Stimulated activated CD4-positive, alpha-beta T cell treated with anti-CD3 and anti-CD28 coated beads, Interleukin-2, amount 100 ng/mL, for 4 hours (primary cell): ENCODE measurements around the gene HAAO.

Experiments
- DNase-seq: peaks from one replicate; pipeline ENCODE4 v3.0.0-alpha.2; 2020; ENCODE audit warnings: low read depth

The HAAO gene

GRCh38 chr2:42792087-42792582 is 248 bp downstream of the HAAO start:
- DNase-seq = no peak

GRCh38 chr2:42791606-42792005 is 777 bp downstream of the HAAO start:
- no peak for DNase-seq

GRCh38 chr2:42789751-42790150 is 2.6 kb downstream of the HAAO start:
- no peak for DNase-seq

- no peak for DNase-seq
Measured at GRCh38 chr2:42788882-42789281, 3.5 kb downstream of the HAAO start.

- DNase-seq = no peak
Measured at GRCh38 chr2:42788478-42788793, 3.9 kb downstream of the HAAO start.

- no peak for DNase-seq
Measured at GRCh38 chr2:42787788-42788477, 4.5 kb downstream of the HAAO start.

- no peak for DNase-seq
Measured at GRCh38 chr2:42787424-42787787, 5.0 kb downstream of the HAAO start.

GRCh38 chr2:42786561-42787345 is 5.6 kb downstream of the HAAO start:
- DNase-seq = no peak

- no peak for DNase-seq
Measured at GRCh38 chr2:42784204-42784880, 8.0 kb downstream of the HAAO start.

- DNase-seq = no peak
Measured at GRCh38 chr2:42783511-42783910, 8.9 kb downstream of the HAAO start.

- DNase-seq = no peak
Measured at GRCh38 chr2:42781181-42781580, 11.2 kb downstream of the HAAO start.

GRCh38 chr2:42777883-42778805 is 14.2 kb downstream of the HAAO start:
- no peak for DNase-seq

- DNase-seq = no peak
Measured at GRCh38 chr2:42775810-42776209, 16.6 kb downstream of the HAAO start.

- DNase-seq = no peak
Measured at GRCh38 chr2:42775186-42775585, 17.2 kb downstream of the HAAO start.

GRCh38 chr2:42771546-42772153 is 20.7 kb downstream of the HAAO start:
- DNase-seq = no peak

GRCh38 chr2:42770288-42771131 is 21.9 kb downstream of the HAAO start:
- DNase-seq = no peak

GRCh38 chr2:42769583-42770287 is 22.6 kb downstream of the HAAO start:
- no peak for DNase-seq

GRCh38 chr2:42768706-42769256 is 23.6 kb downstream of the HAAO start:
- DNase-seq = no peak

- DNase-seq = no peak
Measured at GRCh38 chr2:42767899-42768705, 24.3 kb downstream of the HAAO start.
